HEK293T (cell line): ENCODE results near the gene SH2D1B.
"Not testable (repeated sequence)": the region's sequence is repeated elsewhere in the genome, so short reads cannot be mapped to it uniquely, and the experiment has no call there.

Experiments used
- CTCF ChIA-PET: fragments of 350-600 bp; formaldehyde crosslinking; extraction: SDS; loops from one replicate; lab custom pipeline; 2021; ENCODE audit warnings: antibody characterized with exemption, inconsistent platforms; lab: Yijun Ruan, JAX
- POLR2A ChIA-PET: fragments of 350-600 bp; formaldehyde crosslinking; extraction: SDS; loops from one replicate; lab custom pipeline; 2020; ENCODE audit warnings: antibody characterized with exemption, inconsistent platforms; lab: Yijun Ruan, JAX
- DNase-seq: peaks from one replicate; pipeline ENCODE4 v3.0.0; 2012; ENCODE audit warnings: mixed read lengths; ENCODE audit errors: extremely low spot score
- ARNT ChIP-seq: fragments of 450-650 bp; IDR thresholded peaks from 2 replicates; pipeline ENCODE4 v1.6.1; 2017; ENCODE audit warnings: mild to moderate bottlenecking
- BHLHE40 ChIP-seq: fragments of 450-650 bp; IDR thresholded peaks from 2 replicates; pipeline ENCODE4 v1.6.1; 2016; ENCODE audit warnings: mild to moderate bottlenecking, moderate library complexity, borderline replicate concordance
- CTBP1 ChIP-seq: fragments of 450-650 bp; IDR thresholded peaks from 2 replicates; pipeline ENCODE4 v1.6.1; 2016; ENCODE audit warnings: borderline replicate concordance
- ELF4 ChIP-seq: fragments of 450-650 bp; IDR thresholded peaks from 2 replicates; pipeline ENCODE4 v1.6.1; 2017; ENCODE audit warnings: antibody characterized with exemption
- FOXA1 ChIP-seq: fragments of 450-650 bp; IDR thresholded peaks from 2 replicates; pipeline ENCODE4 v1.6.1; 2016; ENCODE audit warnings: mild to moderate bottlenecking
- FOXK2 ChIP-seq: fragments of 450-650 bp; IDR thresholded peaks from 2 replicates; pipeline ENCODE4 v1.6.1; 2016; ENCODE audit warnings: mild to moderate bottlenecking
- FOXM1 ChIP-seq: fragments of 450-650 bp; IDR thresholded peaks from 2 replicates; pipeline ENCODE4 v1.6.1; 2017; ENCODE audit warnings: mild to moderate bottlenecking, borderline replicate concordance
- HDGF ChIP-seq: fragments of 450-650 bp; IDR thresholded peaks from 2 replicates; pipeline ENCODE4 v1.6.1; 2017; ENCODE audit warnings: antibody characterized with exemption, borderline replicate concordance
- L3MBTL2 ChIP-seq: fragments of 450-650 bp; conservative IDR thresholded peaks from 2 replicates; pipeline ENCODE4 v1.6.1; 2016; ENCODE audit warnings: mild to moderate bottlenecking
- LEF1 ChIP-seq: fragments of 450-650 bp; IDR thresholded peaks from 2 replicates; pipeline ENCODE4 v1.6.1; 2017; ENCODE audit warnings: mild to moderate bottlenecking, borderline replicate concordance
- NFRKB ChIP-seq: fragments of 450-650 bp; IDR thresholded peaks from 2 replicates; pipeline ENCODE4 v1.6.1; 2016; ENCODE audit warnings: mild to moderate bottlenecking, moderate library complexity
- SP1 ChIP-seq: fragments of 450-650 bp; IDR thresholded peaks from 2 replicates; pipeline ENCODE4 v1.6.1; 2017
- SUZ12 ChIP-seq: fragments of 450-650 bp; IDR thresholded peaks from 2 replicates; pipeline ENCODE4 v1.6.1; 2016; ENCODE audit warnings: mild to moderate bottlenecking
- TARDBP ChIP-seq: fragments of 450-650 bp; IDR thresholded peaks from 2 replicates; pipeline ENCODE4 v1.6.1; 2016
- ZNF384 ChIP-seq: fragments of 450-650 bp; IDR thresholded peaks from 2 replicates; pipeline ENCODE4 v1.6.1; 2016
- TF ChIP-seq, protein P1 (sequence below): fragments of 450-650 bp; IDR thresholded peaks from 2 replicates; pipeline ENCODE4 v1.6.1; 2016

Gene SH2D1B

DNA sequence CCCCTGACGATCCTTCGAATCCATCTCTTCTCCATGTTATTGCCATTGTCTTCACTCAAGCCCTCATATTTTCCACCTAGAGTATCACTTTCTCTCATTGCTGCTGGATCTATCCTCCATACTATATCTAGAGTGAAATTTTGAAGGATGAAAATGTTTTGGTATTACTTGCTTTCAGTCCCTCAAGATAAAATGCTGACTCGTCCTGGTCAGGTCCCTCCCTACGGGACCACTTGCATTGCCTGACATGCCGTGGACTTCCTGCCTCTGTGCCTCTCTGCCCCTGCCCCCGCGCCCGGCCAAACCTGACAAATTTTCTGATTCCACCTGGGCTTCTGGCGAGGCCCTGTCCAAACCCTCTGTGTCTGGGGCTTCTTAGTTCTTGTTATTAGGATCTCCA, 58.9 kb downstream of the SH2D1B start:
- ChIA-PET POLR2A (no interaction called here), CTCF (no interaction called here)
- no peak for TF ChIP-seq FOXA1
- no peak for TF ChIP-seq HDGF
- no peak for TF ChIP-seq L3MBTL2
- TF ChIP-seq FOXM1, result no peak
- TF ChIP-seq ZNF384, result no peak
- no peak for DNase-seq

DNA sequence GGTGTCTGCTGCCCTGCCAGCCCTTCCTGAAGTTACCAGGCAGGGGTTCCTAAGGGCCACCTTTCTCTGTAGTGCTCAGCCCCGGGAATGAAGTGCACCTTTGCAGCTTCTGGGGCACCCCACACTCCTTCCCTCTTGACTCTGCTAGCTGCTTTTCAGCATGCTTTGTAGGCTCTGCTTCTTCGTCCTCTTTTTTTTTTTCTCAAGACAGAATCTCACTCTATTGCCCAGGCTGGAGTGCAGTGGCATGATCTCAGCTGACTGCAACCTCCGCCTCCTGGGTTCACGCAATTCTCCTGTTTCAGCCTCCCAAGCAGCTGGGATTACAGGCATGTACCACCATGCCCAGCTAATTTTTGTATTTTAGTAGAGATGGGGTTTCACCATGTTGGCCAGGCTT, 60.1 kb downstream of the SH2D1B start:
- not testable (repeated sequence) for DNase-seq
- CTCF ChIA-PET, result interaction anchor here (0.6 kb wide), 1 partner anchor 47 kb away, joined by 8 read pairs; no protein-coding TSS in a partner anchor

GRCh38 chr1:162351246-162351842, 60.6 kb downstream of the SH2D1B start:
- ChIA-PET CTCF (interaction anchor here (0.6 kb wide), 1 partner anchor 48 kb away, joined by 8 read pairs; no protein-coding TSS in a partner anchor), POLR2A (no interaction called here)
- TF ChIP-seq CTBP1 (no peak), FOXA1 (no peak), TARDBP (no peak), ELF4 (no peak), HDGF (no peak), SUZ12 (no peak), ARNT (no peak), ZNF384 (no peak), LEF1 (no peak), BHLHE40 (no peak), SP1 (no peak), L3MBTL2 (no peak), FOXM1 (no peak), NFRKB (no peak), FOXK2 (no peak)
- TF ChIP-seq, protein P1, sequence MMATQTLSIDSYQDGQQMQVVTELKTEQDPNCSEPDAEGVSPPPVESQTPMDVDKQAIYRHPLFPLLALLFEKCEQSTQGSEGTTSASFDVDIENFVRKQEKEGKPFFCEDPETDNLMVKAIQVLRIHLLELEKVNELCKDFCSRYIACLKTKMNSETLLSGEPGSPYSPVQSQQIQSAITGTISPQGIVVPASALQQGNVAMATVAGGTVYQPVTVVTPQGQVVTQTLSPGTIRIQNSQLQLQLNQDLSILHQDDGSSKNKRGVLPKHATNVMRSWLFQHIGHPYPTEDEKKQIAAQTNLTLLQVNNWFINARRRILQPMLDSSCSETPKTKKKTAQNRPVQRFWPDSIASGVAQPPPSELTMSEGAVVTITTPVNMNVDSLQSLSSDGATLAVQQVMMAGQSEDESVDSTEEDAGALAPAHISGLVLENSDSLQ, result no peak
- DNase-seq, result no peak

More for the DNA sequence above, 60.1 kb downstream of the SH2D1B start:
- POLR2A ChIA-PET, result not testable (repeated sequence)

DNA sequence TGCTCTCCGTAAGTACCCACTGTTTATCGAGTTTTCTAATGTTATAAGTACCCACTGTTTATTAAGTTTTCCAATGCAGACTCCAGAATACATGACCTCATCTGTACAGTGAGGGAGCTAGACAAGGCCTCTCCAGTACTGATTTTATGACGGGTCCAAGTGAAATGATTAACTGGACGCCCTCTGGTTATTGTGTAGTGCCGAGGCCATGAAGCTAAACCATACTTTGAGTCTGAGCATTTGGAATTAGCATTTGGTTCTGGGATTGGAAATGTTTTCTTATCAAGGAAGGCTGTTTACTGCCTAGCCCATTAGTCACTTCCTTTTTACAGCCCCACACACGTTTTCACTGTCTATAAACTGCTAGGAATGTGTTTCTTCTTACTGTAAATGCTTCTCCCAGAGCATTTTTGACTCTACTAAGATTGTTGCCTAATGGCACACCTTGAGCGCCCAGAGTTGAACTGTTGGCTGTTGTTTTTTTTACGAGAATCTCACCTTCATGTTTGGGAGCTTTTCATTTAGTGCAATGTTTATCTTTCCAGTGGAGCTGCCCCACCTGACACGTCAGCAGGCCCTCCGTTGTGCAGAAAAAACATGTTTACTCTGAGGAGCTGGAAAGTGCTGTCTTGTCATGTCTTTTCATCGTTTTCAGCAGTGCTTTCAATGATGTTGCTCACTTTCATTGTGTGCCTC, 62.2 kb downstream of the SH2D1B start:
- DNase-seq, result peak; percentile 34
- TF ChIP-seq SUZ12 (no peak), NFRKB (no peak), LEF1 (no peak), ARNT (no peak)
- TF ChIP-seq, protein P1, result peak; percentile 36; the same call in 1 of the 2 replicates
- ChIA-PET POLR2A (no interaction called here), CTCF (interaction anchor here (0.7 to 1.5 kb wide), 2 partner anchors 286 to 313 kb away, joined by 3 read pairs; no protein-coding TSS in a partner anchor)

GRCh38 chr1:162347281-162347680, 64.7 kb downstream of the SH2D1B start:
- no peak for DNase-seq
- ChIA-PET CTCF (interaction anchor here (2.3 kb wide), 1 partner anchor 10 kb away, joined by 7 read pairs; no protein-coding TSS in a partner anchor), POLR2A (no interaction called here)
- TF ChIP-seq ELF4 (no peak), FOXM1 (no peak), LEF1 (no peak), FOXK2 (no peak), SUZ12 (no peak), ZNF384 (no peak), CTBP1 (no peak), ARNT (no peak), TARDBP (no peak), BHLHE40 (no peak), NFRKB (no peak), L3MBTL2 (no peak)
